OCI-M2 (cell line): ENCODE measurements around the gene ABHD17C.

Experiments
- DNase-seq: peaks from one replicate; lab custom pipeline; 2025; ENCODE audit not compliant: unreplicated experiment; lab: John Stamatoyannopoulos, UW

ABHD17C gene

DNA sequence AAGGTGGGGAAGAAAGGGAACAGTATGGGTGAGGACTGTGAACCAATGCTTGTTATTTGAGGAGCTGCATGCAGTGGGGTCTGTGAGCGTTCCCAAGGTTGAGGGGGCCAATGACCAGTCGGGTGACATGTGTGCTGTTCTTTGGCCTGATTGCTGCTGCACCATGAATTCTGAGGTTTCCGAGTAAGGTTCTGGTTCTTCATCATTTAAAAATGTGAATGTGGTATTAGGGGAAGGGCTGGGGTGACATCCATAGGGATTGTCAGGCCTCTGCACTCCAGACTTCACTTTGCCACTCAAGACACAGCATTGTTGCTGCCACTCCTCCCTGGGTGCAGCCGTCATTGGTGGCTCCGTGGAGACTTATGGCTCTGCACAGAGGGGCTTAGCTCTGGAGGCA, 32.5 kb downstream of the ABHD17C start:
- no peak for DNase-seq

- no peak for DNase-seq
Observed at GRCh38 chr15:80730387-80730786, 35.3 kb downstream of the ABHD17C start.

DNA sequence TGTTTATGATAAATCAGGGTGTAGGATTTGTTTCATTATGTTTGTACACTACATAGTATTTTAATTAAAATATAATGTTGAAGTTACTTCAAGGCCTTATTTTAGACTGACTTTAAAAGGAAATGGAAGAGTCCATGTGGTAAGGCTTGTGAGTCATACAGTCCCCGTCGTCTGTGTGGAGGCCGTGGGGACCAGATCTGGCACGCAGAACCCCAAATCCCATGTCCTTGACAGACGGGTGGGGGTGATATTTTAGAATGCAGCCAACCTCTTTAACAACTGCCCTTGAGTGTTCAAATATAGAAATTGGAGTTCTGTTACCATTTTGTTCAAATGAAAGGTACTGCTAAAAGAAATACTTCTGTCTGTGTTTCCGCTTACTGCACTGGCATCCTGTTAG, 35.8 kb downstream of the ABHD17C start:
- DNase-seq, result no peak

DNA sequence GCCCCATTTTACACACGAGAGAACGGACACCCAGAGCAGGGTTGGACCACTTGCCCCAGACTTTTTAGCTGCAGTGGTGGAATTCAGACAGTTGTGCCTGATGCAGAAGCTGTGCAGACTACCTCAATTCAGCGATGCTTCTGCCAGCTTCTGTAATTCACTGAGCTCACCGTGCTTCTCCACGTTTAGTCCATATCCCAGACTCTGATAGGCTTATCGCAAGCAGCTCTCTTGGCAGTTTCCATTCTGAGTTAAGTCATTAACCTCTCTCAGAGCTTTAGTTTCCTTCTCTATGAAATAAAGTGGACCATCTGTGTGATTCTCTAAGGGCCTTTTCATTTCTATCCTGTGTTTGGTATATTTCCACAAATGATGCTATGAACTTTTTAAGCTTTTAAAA, 37.1 kb downstream of the ABHD17C start:
- DNase-seq, result no peak

GRCh38 chr15:80732818-80733217, 37.7 kb downstream of the ABHD17C start:
- no peak for DNase-seq

GRCh38 chr15:80733460-80733859, 38.4 kb downstream of the ABHD17C start:
- DNase-seq, result no peak

GRCh38 chr15:80735344-80735743, 40.2 kb downstream of the ABHD17C start:
- no peak for DNase-seq

GRCh38 chr15:80736560-80736959, 41.5 kb downstream of the ABHD17C start:
- DNase-seq, result no peak

- no peak for DNase-seq
Observed at GRCh38 chr15:80739919-80740318, 44.8 kb downstream of the ABHD17C start.

DNA sequence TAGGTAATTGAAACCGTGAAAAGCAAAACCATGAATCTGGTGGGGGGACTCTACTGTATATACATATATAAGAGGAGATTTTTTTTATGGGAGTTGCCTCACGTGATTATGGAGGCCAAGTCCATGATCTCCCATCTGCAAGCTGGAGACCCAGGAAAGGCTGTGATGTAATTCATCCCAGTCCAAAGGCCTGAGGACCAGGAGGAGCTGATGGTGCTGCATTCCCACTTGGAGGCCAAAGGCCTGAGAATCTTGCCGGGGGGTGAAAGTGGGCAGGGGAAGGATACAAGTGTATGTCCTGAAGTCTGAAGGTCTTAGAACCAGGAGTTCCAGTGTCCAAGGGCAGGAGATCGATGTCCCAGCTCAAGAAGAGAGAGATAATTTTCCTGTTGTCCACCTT, 47.0 kb downstream of the ABHD17C start:
- DNase-seq, result no peak

DNA sequence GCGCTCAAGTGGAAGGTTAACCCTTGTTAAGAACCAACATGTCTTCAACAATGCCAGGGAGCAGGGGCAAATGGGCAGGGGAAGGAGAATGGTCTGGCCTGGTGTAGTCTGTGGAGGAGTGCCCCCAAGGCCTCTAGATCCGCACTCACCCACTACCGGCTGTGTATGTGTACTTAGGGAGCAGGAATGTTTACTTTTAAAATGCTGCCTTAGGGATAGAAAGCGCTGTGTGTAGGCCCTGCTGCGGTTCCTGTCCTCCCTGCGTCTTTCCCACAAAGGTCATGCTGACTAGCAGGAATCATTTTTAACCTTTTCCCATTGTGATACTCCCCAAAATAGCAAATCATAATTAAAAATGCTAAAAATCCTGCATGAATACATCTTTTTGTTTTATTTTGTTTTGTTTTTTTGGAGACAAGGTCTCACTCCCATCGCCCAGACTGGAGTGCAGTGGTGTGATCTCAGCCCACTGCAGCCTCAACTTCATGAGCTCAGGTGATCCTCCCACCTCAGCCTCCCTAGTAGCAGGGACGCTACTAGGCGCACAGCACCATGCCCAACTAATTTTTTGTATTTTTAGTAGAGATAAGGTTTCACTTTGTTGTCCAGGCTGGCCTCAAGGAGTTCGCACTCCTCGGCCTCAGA, 48.2 kb downstream of the ABHD17C start:
- DNase-seq, result no peak

DNA sequence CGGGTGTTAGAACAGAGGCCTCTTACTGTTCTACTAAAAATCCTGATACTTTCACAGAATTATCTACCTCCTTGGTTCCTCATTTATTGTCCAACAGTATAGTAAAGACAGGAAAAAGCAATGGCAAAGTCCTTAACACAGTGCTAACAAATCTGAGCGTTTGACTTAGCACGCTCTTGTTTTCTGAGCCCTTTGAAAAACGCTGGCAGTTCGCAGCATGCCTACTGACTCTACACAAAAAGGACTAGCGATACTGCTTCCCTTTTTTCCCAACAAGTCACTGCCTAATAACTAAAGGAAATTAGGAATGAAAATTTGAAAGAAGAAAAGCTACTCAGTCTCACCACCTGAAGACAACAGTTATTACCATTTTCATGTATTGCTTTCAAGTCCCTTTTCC, 49.3 kb downstream of the ABHD17C start:
- DNase-seq, result no peak

- no peak for DNase-seq
Observed at GRCh38 chr15:80744826-80745225, 49.7 kb downstream of the ABHD17C start.

DNA sequence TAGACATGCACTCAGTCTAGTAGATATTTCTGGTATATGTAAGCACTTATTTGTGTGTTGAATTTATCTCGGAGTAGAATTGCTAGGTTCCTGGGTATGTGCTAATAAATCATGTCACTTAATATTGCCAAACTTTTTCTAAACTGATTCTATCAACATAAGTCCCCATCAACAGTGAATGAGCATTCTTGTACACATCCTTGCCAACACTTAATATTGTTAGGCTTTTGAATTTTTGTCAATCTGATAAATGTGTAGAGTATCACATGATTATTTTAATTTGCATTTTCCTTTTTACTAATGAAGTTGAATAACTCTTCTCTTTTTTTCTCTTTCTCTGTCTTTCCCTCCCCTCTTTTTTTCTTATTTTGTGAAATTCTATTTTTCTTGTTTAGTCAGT, 50.8 kb downstream of the ABHD17C start:
- DNase-seq, result no peak

- no peak for DNase-seq
Observed at GRCh38 chr15:80747317-80748053, 52.4 kb downstream of the ABHD17C start.

DNA sequence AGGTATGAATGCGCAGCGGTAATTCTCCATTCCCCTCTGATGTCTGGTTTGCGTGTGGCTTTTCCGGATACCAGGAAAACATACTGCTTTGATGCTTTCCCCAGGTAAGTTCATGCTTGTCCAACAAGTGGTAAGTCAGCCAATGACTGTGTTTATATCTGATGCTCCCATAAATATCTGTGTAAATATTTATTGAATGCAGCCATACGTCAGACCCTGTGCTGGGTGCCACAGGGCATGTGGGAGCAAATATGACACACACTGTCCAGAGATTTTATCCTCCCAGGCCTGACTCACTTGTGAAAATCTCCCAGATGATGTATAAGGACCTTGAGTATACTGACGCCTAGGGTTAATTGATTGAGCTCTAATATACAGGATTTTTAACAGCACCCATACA, 54.5 kb downstream of the ABHD17C start:
- no peak for DNase-seq

DNA sequence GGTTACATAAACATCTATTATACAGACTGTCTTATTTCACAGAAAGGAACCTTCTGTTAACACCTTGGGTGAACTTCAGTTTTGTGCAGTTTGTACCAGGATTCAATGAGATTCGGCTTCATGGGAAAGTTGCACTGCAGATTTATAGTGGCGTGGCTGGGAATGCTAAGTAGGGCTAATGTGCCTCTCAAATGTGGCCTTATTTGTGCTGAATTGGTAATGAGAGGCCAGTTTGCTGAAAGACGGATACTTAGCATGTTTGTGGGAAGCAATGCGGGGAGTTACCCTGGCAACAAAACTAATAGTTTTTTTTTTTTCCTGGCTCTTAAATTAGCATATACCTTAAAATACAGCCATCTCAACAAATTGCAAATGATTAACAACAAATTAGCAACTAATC, 55.5 kb downstream of the ABHD17C start:
- DNase-seq, result no peak

GRCh38 chr15:80752204-80752603, 57.1 kb downstream of the ABHD17C start:
- no peak for DNase-seq

- no peak for DNase-seq
Observed at GRCh38 chr15:80753161-80753560, 58.1 kb downstream of the ABHD17C start.

DNA sequence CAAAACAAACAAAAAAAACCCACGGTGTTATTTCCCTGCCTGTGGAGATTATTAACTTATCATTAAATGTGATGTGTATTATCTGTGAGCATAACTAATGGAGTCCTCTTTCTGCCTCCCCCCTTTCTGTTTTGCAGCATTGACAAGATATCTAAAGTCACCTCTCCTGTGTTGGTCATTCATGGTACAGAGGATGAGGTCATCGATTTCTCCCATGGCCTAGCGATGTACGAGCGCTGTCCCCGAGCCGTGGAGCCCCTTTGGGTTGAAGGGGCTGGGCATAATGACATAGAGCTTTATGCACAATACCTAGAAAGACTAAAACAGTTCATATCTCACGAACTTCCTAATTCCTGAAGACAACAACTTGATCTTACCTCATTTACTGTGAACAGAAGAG, 58.9 kb downstream of the ABHD17C start:
- no peak for DNase-seq

GRCh38 chr15:80755885-80756284, 60.8 kb downstream of the ABHD17C start:
- DNase-seq, result no peak

DNA sequence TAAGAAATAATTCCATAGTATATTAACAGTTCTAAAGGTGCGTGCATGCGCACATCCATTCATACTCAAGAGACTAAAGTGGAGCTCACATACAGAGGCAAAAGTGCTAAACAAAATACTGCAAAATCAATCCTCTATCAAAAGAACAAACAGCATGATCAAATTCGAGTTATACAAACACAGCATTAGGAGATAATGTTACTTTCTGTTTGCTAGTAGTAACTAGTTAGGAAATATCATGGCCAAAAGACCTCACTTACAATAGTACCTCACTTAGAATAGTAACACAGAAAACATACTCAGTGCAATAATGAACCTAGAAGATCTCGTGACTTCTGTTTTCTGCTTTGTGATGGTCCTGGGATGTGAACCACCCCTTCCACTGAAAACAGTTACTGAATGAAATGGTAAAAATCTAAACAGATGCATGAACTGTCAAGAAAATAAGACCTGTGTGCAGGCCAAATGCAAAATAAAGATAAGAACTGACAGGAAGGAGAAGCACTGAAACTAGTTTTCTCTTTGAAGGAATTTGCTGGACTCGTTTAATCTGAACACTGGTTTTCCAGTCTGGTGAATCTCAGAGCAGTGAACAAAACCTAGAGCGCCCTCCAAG, 63.1 kb downstream of the ABHD17C start:
- DNase-seq, result no peak
